Thymus (tissue), 14 donors: ENCODE measurements around the gene RPL31. TPM values are rescaled to one million over a fixed set of nuclear protein-coding genes. Genes with fewer than 3 reads are reported as not detected.

Experiments used
- DNase-seq, 9 donors: peaks; one replicate each; pipeline ENCODE4 v3.0.0-alpha.2; 2013; ENCODE audit warnings: low spot score in 9 of 9, low read depth in 6 of 9, missing footprints in 1 of 9
- H3K27ac ChIP-seq, 2 donors: one replicate each; pipeline ENCODE4 v1.5.1; 2013; ENCODE audit warnings: control low read depth in 1 of 2, low read depth in 1 of 2, low read length in 1 of 2, mild to moderate bottlenecking in 1 of 2, moderate library complexity in 1 of 2
- H3K27me3 ChIP-seq, 2 donors: one replicate each; pipeline ENCODE4 v1.5.1; 2013; ENCODE audit warnings: low read length in 1 of 2; ENCODE audit not compliant: control insufficient read depth in 2 of 2, insufficient read depth in 1 of 2
- H3K36me3 ChIP-seq, 2 donors: one replicate each; pipeline ENCODE4 v1.5.1; 2013; ENCODE audit warnings: low read length in 1 of 2, mild to moderate bottlenecking in 1 of 2, moderate library complexity in 1 of 2; ENCODE audit not compliant: control insufficient read depth in 2 of 2, insufficient read depth in 2 of 2
- H3K4me1 ChIP-seq, 2 donors: one replicate each; pipeline ENCODE4 v1.5.1; 2013; ENCODE audit warnings: low read length in 2 of 2; ENCODE audit not compliant: control insufficient read depth in 2 of 2, insufficient read depth in 2 of 2
- H3K4me3 ChIP-seq, 2 donors: one replicate each; pipeline ENCODE4 v1.5.1; 2013; ENCODE audit warnings: low read length in 2 of 2, control low read depth in 1 of 2, mild to moderate bottlenecking in 1 of 2
- H3K9me3 ChIP-seq, 2 donors: one replicate each; pipeline ENCODE4 v1.5.1; 2013; ENCODE audit warnings: low read length in 1 of 2, mild to moderate bottlenecking in 1 of 2; ENCODE audit not compliant: control insufficient read depth in 2 of 2, insufficient read depth in 1 of 2
- WGBS: extraction: QIAGEN DNeasy Blood & Tissue Kit; methylation state at CpG from one replicate; pipeline ENCODE4 v1.1.7; 2013; 5-methylcytosine and 5-hydroxymethylcytosine counted together
- long read RNA-seq, 10 donors: transcript quantifications; one replicate each; lab custom pipeline, GENCODE V29; 2026
- polyA plus RNA-seq: library from polyadenylated mRNA; stranded (reverse); fragments of 200-250 nt; gene quantifications from one replicate; pipeline ENCODE4 v1.2.3, GENCODE V29; 2013
- total RNA-seq: library from RNA; stranded (reverse); fragments of 120-200 nt; gene quantifications from one replicate; pipeline ENCODE4 v1.2.4, GENCODE V29; 2013
- donor health status: healthy.

The RPL31 gene
- 4,346 TPM for total RNA-seq
- 8,913 TPM for polyA plus RNA-seq
- long read RNA-seq, donor 1, transcript RPL31-208 (4 exons, 825 nt): minor isoform, 100 of 303 reads
- long read RNA-seq, donor 1, transcript RPL31-201 (5 exons, 1,865 nt): major isoform, 177 of 303 reads
- long read RNA-seq, donor 1, partial matches to known transcripts: 13 of 303 reads
- long read RNA-seq, donor 1, other reads (novel, unspliced or antisense): 5 of 303 reads
- long read RNA-seq, donor 2, transcript RPL31-205 (4 exons, 716 nt): minor isoform, 52 of 2,864 reads
- long read RNA-seq, donor 2, transcript RPL31-211 (3 exons, 357 nt): minor isoform, 33 of 2,864 reads
- long read RNA-seq, donor 2, transcript RPL31-201 (5 exons, 1,865 nt): major isoform, 1,698 of 2,864 reads
- long read RNA-seq, donor 2, transcript RPL31-208 (4 exons, 825 nt): minor isoform, 730 of 2,864 reads
- long read RNA-seq, donor 2, partial matches to known transcripts: 179 of 2,864 reads
- long read RNA-seq, donor 2, other reads (novel, unspliced or antisense): 118 of 2,864 reads
- long read RNA-seq, donor 3, transcript RPL31-208 (4 exons, 825 nt): minor isoform, 1,472 of 5,083 reads
- long read RNA-seq, donor 3, transcript RPL31-205 (4 exons, 716 nt): minor isoform, 91 of 5,083 reads
- long read RNA-seq, donor 3, transcript RPL31-211 (3 exons, 357 nt): minor isoform, 56 of 5,083 reads
- long read RNA-seq, donor 3, transcript RPL31-201 (5 exons, 1,865 nt): major isoform, 2,934 of 5,083 reads
- long read RNA-seq, donor 3, partial matches to known transcripts: 254 of 5,083 reads
- long read RNA-seq, donor 3, other reads (novel, unspliced or antisense): 228 of 5,083 reads
- long read RNA-seq, donor 4, transcript RPL31-205 (4 exons, 716 nt): minor isoform, 27 of 1,546 reads
- long read RNA-seq, donor 4, transcript RPL31-208 (4 exons, 825 nt): minor isoform, 500 of 1,546 reads
- long read RNA-seq, donor 4, transcript RPL31-202 (3 exons, 641 nt): minor isoform, 16 of 1,546 reads
- long read RNA-seq, donor 4, transcript RPL31-201 (5 exons, 1,865 nt): major isoform, 815 of 1,546 reads
- long read RNA-seq, donor 4, partial matches to known transcripts: 125 of 1,546 reads
- long read RNA-seq, donor 4, other reads (novel, unspliced or antisense): 35 of 1,546 reads
- long read RNA-seq, donor 5, transcript RPL31-205 (4 exons, 716 nt): minor isoform, 165 of 6,950 reads
- long read RNA-seq, donor 5, transcript RPL31-201 (5 exons, 1,865 nt): major isoform, 4,299 of 6,950 reads
- long read RNA-seq, donor 5, transcript RPL31-211 (3 exons, 357 nt): minor isoform, 60 of 6,950 reads
- long read RNA-seq, donor 5, transcript RPL31-208 (4 exons, 825 nt): minor isoform, 1,606 of 6,950 reads
- long read RNA-seq, donor 5, partial matches to known transcripts: 433 of 6,950 reads
- long read RNA-seq, donor 5, other reads (novel, unspliced or antisense): 318 of 6,950 reads
- long read RNA-seq, donor 6, transcript RPL31-205 (4 exons, 716 nt): minor isoform, 50 of 1,771 reads
- long read RNA-seq, donor 6, transcript RPL31-201 (5 exons, 1,865 nt): major isoform, 1,170 of 1,771 reads
- long read RNA-seq, donor 6, transcript RPL31-211 (3 exons, 357 nt): minor isoform, 21 of 1,771 reads
- long read RNA-seq, donor 6, transcript RPL31-208 (4 exons, 825 nt): minor isoform, 382 of 1,771 reads
- long read RNA-seq, donor 6, partial matches to known transcripts: 76 of 1,771 reads
- long read RNA-seq, donor 6, other reads (novel, unspliced or antisense): 47 of 1,771 reads
- long read RNA-seq, donor 7, transcript RPL31-211 (3 exons, 357 nt): minor isoform, 22 of 3,023 reads
- long read RNA-seq, donor 7, transcript RPL31-201 (5 exons, 1,865 nt): major isoform, 1,730 of 3,023 reads
- long read RNA-seq, donor 7, transcript RPL31-205 (4 exons, 716 nt): minor isoform, 76 of 3,023 reads
- long read RNA-seq, donor 7, transcript RPL31-208 (4 exons, 825 nt): minor isoform, 755 of 3,023 reads
- long read RNA-seq, donor 7, partial matches to known transcripts: 325 of 3,023 reads
- long read RNA-seq, donor 7, other reads (novel, unspliced or antisense): 83 of 3,023 reads
- long read RNA-seq, donor 8, transcript RPL31-201 (5 exons, 1,865 nt): major isoform, 600 of 817 reads
- long read RNA-seq, donor 8, transcript RPL31-208 (4 exons, 825 nt): minor isoform, 149 of 817 reads
- long read RNA-seq, donor 8, transcript RPL31-205 (4 exons, 716 nt): minor isoform, 19 of 817 reads
- long read RNA-seq, donor 8, transcript RPL31-202 (3 exons, 641 nt): minor isoform, 8 of 817 reads
- long read RNA-seq, donor 8, partial matches to known transcripts: 16 of 817 reads
- long read RNA-seq, donor 8, other reads (novel, unspliced or antisense): 14 of 817 reads
- long read RNA-seq, donor 9, transcript RPL31-211 (3 exons, 357 nt): minor isoform, 16 of 1,519 reads
- long read RNA-seq, donor 9, transcript RPL31-208 (4 exons, 825 nt): minor isoform, 366 of 1,519 reads
- long read RNA-seq, donor 9, transcript RPL31-205 (4 exons, 716 nt): minor isoform, 37 of 1,519 reads
- long read RNA-seq, donor 9, transcript RPL31-201 (5 exons, 1,865 nt): major isoform, 986 of 1,519 reads
- long read RNA-seq, donor 9, partial matches to known transcripts: 47 of 1,519 reads
- long read RNA-seq, donor 9, other reads (novel, unspliced or antisense): 54 of 1,519 reads
- long read RNA-seq, donor 10, transcript RPL31-201 (5 exons, 1,865 nt): major isoform, 1,222 of 1,892 reads
- long read RNA-seq, donor 10, transcript RPL31-208 (4 exons, 825 nt): minor isoform, 416 of 1,892 reads
- long read RNA-seq, donor 10, transcript RPL31-205 (4 exons, 716 nt): minor isoform, 38 of 1,892 reads
- long read RNA-seq, donor 10, transcript RPL31-202 (3 exons, 641 nt): minor isoform, 11 of 1,892 reads
- long read RNA-seq, donor 10, partial matches to known transcripts: 100 of 1,892 reads
- long read RNA-seq, donor 10, other reads (novel, unspliced or antisense): 84 of 1,892 reads

DNA sequence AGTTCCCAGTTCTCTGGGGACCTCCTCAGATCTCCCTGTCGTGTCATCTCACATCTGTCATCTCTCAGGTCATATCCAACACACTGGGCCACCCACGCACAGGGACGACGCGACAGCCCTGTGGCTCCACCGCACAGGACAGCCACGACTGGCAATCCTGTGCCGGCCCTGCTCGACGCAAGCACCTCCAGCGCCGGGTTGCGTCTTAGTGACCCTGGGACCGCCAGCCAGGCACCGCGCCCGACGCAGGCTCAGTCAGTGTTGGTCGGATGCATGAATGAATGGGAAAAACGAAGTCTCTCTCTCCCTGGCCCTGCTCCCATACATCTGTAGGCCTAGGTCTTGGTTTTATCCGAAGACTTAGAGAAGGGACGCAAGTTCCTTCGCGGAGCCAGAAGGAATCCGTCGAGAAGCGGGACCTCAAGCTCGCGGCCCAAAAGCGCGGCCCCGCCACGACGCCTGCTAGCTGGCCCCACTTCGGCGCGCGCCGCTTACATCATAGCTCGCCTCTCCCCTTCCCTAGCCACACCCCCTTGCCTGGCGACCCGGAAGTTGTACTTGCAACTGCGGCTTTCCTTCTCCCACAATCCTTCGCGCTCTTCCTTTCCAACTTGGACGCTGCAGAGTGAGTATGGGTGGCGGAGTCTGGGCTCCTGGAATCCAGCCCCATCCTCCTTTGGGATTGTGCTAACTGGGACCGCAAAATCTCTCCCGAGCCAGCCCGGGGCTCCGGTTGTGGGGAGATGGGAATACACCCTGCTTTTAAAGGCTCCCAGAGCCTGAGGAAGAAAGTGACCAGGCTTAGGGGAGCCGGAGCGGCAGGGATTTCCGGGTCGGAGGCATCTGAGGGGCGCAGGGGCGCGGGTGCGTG lies at the start of gene RPL31:
Gene RPL31 (plus strand): TSS at position 599 of the 871 bp plus-strand sequence. CDS start 413 bp downstream, outside the sequence.
- Histone ChIP-seq H3K27ac (peak within 1 kb of the TSS; percentile 86), H3K4me3 (peak within 1 kb of the TSS; percentile 80 to 98), H3K9me3 (no peaks in the 10 kb centered on the region), H3K36me3 (peaks cover 30 to 36% of the 10 kb centered on the region in 2 donors), H3K4me1 (peaks cover 4 to 28% of the 10 kb centered on the region in 2 donors), H3K27me3 (peaks cover 0 to 3% of the 10 kb centered on the region in 2 donors)
- WGBS: 11% methylated on average over 59 of the region's 59 CpGs
- peak; percentile 90 to 98 (median 95) for DNase-seq

DNA sequence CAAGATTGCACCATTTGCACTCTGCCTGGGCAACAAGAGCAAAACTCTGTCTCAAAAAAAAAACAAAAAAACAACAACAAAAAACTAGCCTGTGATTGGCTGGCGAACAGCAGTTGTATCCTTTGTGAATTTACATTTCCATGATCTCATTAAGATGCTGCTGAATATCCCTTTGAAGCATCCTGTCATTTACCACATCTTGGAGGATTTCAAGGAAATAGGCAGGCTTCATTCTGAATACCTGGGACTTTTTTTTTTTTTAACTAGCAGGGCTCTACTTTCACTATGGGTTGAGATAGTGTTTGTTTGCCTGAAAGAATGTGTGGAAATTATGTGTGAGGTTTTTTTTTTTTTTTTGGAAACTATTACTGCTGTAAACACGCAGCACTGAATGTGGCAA lies 49.6 kb upstream of the RPL31 start:
- 96% methylated on average over 2 of the region's 2 CpGs for WGBS
- Histone ChIP-seq H3K9me3 (no peaks in the 10 kb centered on the region), H3K27ac (no peak overlapping the region), H3K4me3 (no peak overlapping the region), H3K4me1 (peaks cover 0 to 10% of the 10 kb centered on the region in 2 donors), H3K36me3 (no peaks in the 10 kb centered on the region), H3K27me3 (no peaks in the 10 kb centered on the region)
- peak in 1 of 9 donors; percentile 11 for DNase-seq

- Histone ChIP-seq H3K36me3 (no peaks in the 10 kb centered on the region), H3K9me3 (no peaks in the 10 kb centered on the region), H3K27me3 (no peaks in the 10 kb centered on the region), H3K4me1 (peaks cover 0 to 10% of the 10 kb centered on the region in 2 donors), H3K4me3 (no peak overlapping the region), H3K27ac (no peak overlapping the region)
- WGBS: 65% methylated on average over 11 of the region's 11 CpGs
- peak in 3 of 9 donors; percentile 4 to 47 (median 21) for DNase-seq
Measured at GRCh38 chr2:100953406-100954043, 48.6 kb upstream of the RPL31 start.

DNA sequence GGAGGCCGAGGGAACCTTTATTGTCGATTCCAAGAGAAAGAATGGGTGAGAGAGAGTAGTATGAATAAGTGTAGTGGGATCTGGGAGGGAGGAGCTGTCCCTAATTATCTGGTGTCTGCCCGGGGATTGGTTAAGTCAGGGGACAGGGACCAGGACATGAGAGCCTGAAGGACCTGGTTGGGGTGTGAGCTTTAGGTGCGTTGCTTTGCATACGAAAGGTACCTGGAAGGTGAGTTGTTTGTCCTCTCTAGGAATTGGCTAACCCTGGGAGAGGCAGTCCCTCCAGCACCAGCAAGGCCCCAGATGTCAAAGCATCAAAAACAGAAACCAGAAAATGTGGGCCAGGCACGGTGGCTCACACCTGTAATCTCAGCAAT lies 48.1 kb upstream of the RPL31 start:
- H3K27me3 ChIP-seq: no peaks in the 10 kb centered on the region
- no peak overlapping the region for H3K27ac ChIP-seq
- 94% methylated on average over 6 of the region's 6 CpGs for WGBS
- H3K4me3 ChIP-seq: no peak overlapping the region
- DNase-seq: no peak
- no peaks in the 10 kb centered on the region for H3K36me3 ChIP-seq
- H3K9me3 ChIP-seq: no peaks in the 10 kb centered on the region
- H3K4me1 ChIP-seq: peaks cover 0 to 10% of the 10 kb centered on the region in 2 donors

GRCh38 chr2:100955226-100955625 lies 46.9 kb upstream of the RPL31 start:
- DNase-seq: no peak
- H3K36me3 ChIP-seq: no peaks in the 10 kb centered on the region
- no peak overlapping the region for H3K4me3 ChIP-seq
- no peak overlapping the region for H3K27ac ChIP-seq
- H3K4me1 ChIP-seq: peaks cover 0 to 10% of the 10 kb centered on the region in 2 donors
- no peaks in the 10 kb centered on the region for H3K27me3 ChIP-seq
- no peaks in the 10 kb centered on the region for H3K9me3 ChIP-seq
- 97% methylated on average over 4 of the region's 4 CpGs for WGBS

- Histone ChIP-seq H3K9me3 (no peaks in the 10 kb centered on the region), H3K4me3 (no peak overlapping the region), H3K27me3 (no peaks in the 10 kb centered on the region), H3K27ac (no peak overlapping the region), H3K4me1 (peaks cover 0 to 10% of the 10 kb centered on the region in 2 donors), H3K36me3 (no peaks in the 10 kb centered on the region)
- WGBS: 98% methylated on average over 5 of the region's 5 CpGs
- no peak for DNase-seq
Measured at GRCh38 chr2:100956081-100956480, 46.0 kb upstream of the RPL31 start.
